ENCODE data around the gene MOB1A.
"Not testable (repeated sequence)": the region's sequence is repeated elsewhere in the genome, so short reads cannot be mapped to it uniquely, and the experiment has no call there.

The MOB1A gene

DNA sequence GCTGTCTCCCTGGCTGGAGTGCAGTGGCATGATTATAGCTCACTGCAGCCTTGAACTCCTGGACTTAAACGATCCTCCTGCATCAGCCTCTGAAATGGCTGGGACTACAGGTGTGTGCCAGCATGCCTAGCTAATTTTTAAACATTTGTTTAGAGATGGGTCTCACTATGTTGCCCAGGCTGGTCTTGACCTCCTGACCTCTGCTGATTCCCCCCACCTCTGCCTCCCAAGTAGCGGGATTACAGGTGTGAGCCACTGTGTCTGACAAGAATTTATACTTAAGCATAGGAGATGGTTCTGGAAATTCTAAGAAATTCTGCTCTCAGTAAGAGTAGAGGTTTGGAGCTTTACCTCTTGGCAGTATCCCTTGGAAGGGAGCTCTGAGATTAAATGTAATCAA is 38.0 kb upstream of the MOB1A start:
- Histone ChIP-seq H3K9ac (ENCODE audit: low read length) (no peak overlapping the region), H2AFZ (ENCODE audit: low read length) (no peak overlapping the region), H3K27me3 (ENCODE audit: insufficient read depth, low read length) (no peaks in the 10 kb centered on the region), H3K4me3 (ENCODE audit: low read depth, low read length, poor library complexity, severe bottlenecking) (no peak overlapping the region), H3F3A (ENCODE audit: insufficient read depth, low read length) (no peaks in the 10 kb centered on the region), H3K4me1 (ENCODE audit: insufficient read depth, low read length, severe bottlenecking) (no peaks in the 10 kb centered on the region), H3K27ac (ENCODE audit: low read depth, low read length, poor library complexity, severe bottlenecking) (no peak overlapping the region), H3K9me3 (ENCODE audit: low read length) (no peaks in the 10 kb centered on the region), H3K9me2 (ENCODE audit: low read depth, low read length) (no peaks in the 10 kb centered on the region), H4K20me1 (ENCODE audit: insufficient read depth, low read length) (no peaks in the 10 kb centered on the region), H3K36me3 (ENCODE audit: insufficient read depth, low read length) (peaks cover 84% of the 10 kb centered on the region), H3K79me2 (ENCODE audit: insufficient read depth, low read length) (no peaks in the 10 kb centered on the region), H3K4me2 (ENCODE audit: low read length) (no peak overlapping the region)
- TF ChIP-seq, protein P1, sequence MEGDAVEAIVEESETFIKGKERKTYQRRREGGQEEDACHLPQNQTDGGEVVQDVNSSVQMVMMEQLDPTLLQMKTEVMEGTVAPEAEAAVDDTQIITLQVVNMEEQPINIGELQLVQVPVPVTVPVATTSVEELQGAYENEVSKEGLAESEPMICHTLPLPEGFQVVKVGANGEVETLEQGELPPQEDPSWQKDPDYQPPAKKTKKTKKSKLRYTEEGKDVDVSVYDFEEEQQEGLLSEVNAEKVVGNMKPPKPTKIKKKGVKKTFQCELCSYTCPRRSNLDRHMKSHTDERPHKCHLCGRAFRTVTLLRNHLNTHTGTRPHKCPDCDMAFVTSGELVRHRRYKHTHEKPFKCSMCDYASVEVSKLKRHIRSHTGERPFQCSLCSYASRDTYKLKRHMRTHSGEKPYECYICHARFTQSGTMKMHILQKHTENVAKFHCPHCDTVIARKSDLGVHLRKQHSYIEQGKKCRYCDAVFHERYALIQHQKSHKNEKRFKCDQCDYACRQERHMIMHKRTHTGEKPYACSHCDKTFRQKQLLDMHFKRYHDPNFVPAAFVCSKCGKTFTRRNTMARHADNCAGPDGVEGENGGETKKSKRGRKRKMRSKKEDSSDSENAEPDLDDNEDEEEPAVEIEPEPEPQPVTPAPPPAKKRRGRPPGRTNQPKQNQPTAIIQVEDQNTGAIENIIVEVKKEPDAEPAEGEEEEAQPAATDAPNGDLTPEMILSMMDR (IDR thresholded peaks at IDR 0.05; ENCODE audit: low read length) = no peak
- TF ChIP-seq EZH2 (IDR thresholded peaks at IDR 0.05; ENCODE audit: borderline replicate concordance, low read length) = no peak

DNA sequence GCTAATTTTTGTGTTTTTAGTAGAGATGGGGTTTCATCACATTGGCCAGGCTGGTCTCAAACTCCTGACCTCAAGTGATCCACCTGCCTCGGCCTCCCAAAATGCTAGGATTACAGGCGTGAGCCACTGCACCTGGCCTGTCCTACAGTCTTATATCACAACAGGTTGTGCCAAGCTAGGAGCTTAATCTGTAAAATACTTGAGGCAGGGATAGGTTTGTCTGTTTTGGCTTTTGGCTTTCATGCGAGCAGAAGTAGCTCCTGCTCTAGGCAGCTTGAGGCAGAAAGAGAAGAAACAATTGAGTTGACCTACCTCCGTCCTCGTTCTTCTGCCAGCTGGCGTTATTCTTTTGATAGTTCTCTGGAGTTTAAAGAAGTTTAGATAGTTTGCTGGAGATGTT is 37.1 kb upstream of the MOB1A start:
- not testable (repeated sequence) for H3K4me2 ChIP-seq (ENCODE audit: low read length); H3K9ac ChIP-seq (ENCODE audit: low read length); H3K27me3 ChIP-seq (ENCODE audit: insufficient read depth, low read length); H3K4me1 ChIP-seq (ENCODE audit: insufficient read depth, low read length, severe bottlenecking); H3K27ac ChIP-seq (ENCODE audit: low read depth, low read length, poor library complexity, severe bottlenecking); H4K20me1 ChIP-seq (ENCODE audit: insufficient read depth, low read length); H3K9me2 ChIP-seq (ENCODE audit: low read depth, low read length); H3K9me3 ChIP-seq (ENCODE audit: low read length); H3F3A ChIP-seq (ENCODE audit: insufficient read depth, low read length); H3K79me2 ChIP-seq (ENCODE audit: insufficient read depth, low read length); H2AFZ ChIP-seq (ENCODE audit: low read length); H3K4me3 ChIP-seq (ENCODE audit: low read depth, low read length, poor library complexity, severe bottlenecking)
- peaks cover 92% of the 10 kb centered on the region for H3K36me3 ChIP-seq (ENCODE audit: insufficient read depth, low read length)

DNA sequence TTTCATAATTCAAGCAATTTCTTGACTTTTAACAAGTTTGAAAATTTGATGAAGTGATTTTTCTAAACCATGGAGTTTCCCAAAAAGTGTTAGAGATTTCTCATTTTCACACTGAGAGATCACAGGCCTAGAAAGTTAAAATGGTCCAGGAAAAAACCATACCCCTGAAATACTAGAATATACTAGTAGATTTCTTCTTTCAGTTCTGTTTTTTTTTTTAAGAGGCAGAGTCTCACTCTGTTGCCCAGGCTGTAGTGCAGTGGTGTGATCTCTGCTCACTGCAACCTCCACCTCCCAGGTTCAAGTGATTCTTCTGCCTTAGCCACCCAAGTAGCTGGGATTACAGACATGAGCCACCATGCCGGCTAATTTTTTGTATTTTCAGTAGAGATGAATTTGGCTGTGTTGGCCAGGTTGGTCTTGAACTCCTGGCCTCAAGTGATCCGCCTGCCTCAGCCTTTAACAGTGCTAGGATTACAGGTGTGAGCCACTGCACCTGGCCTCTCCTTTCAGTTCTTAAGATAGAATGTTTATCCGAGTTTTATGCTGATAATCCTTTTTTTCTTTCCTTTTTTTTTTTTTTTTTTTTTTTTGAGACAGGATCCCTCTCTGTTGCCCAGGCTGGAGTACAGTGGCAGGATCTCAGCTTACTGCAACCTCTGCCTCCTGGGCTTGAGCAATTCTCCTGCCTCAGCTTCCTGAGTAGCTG is 34.2 kb upstream of the MOB1A start:
- no peaks in the 10 kb centered on the region for H3K79me2 ChIP-seq (ENCODE audit: insufficient read depth, low read length)
- H3K9me2 ChIP-seq (ENCODE audit: low read depth, low read length) = no peaks in the 10 kb centered on the region
- H3K27me3 ChIP-seq (ENCODE audit: insufficient read depth, low read length) = no peaks in the 10 kb centered on the region
- H3K4me3 ChIP-seq (ENCODE audit: low read depth, low read length, poor library complexity, severe bottlenecking) = no peak overlapping the region
- H3K9me3 ChIP-seq (ENCODE audit: low read length) = no peaks in the 10 kb centered on the region
- H3F3A ChIP-seq (ENCODE audit: insufficient read depth, low read length) = no peaks in the 10 kb centered on the region
- H4K20me1 ChIP-seq (ENCODE audit: insufficient read depth, low read length) = no peaks in the 10 kb centered on the region
- peaks cover 98% of the 10 kb centered on the region for H3K36me3 ChIP-seq (ENCODE audit: insufficient read depth, low read length)
- no peaks in the 10 kb centered on the region for H3K4me1 ChIP-seq (ENCODE audit: insufficient read depth, low read length, severe bottlenecking)
- H3K9ac ChIP-seq (ENCODE audit: low read length) = no peak overlapping the region
- no peak overlapping the region for H2AFZ ChIP-seq (ENCODE audit: low read length)
- H3K27ac ChIP-seq (ENCODE audit: low read depth, low read length, poor library complexity, severe bottlenecking) = no peak overlapping the region
- H3K4me2 ChIP-seq (ENCODE audit: low read length) = no peak overlapping the region
- TF ChIP-seq, protein P1 (IDR thresholded peaks at IDR 0.05; ENCODE audit: low read length) = no peak
- TF ChIP-seq EZH2 (IDR thresholded peaks at IDR 0.05; ENCODE audit: borderline replicate concordance, low read length) = no peak

DNA sequence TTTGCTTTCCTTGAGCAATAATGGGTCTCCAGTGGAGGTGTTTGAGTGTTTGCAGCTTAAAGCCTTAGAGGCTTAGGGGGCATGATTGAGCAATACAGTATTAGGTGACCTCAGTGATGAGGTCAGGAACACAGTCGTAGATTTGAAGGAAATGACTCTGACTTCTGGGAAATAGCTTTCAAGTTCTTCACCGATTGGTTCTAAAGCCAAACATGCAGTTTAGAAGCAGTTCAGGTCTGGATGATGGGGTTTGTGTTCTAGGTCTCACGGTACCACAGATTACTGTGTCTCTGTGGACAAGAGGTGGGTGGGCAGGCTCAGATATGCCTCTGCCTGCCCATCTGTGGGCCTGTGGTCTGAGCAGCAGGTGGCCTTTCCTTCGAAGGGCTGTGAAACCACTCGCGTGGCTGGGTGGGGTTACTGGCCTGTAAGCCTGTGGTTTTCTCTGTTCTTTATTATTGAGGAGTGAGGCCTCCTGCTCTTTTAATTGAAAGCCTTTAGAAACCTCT is 27.6 kb upstream of the MOB1A start:
- Histone ChIP-seq H3K79me2 (ENCODE audit: insufficient read depth, low read length) (peaks cover 54% of the 10 kb centered on the region), H3K27me3 (ENCODE audit: insufficient read depth, low read length) (no peaks in the 10 kb centered on the region), H3F3A (ENCODE audit: insufficient read depth, low read length) (no peaks in the 10 kb centered on the region), H3K9ac (ENCODE audit: low read length) (no peak overlapping the region), H3K9me2 (ENCODE audit: low read depth, low read length) (no peaks in the 10 kb centered on the region), H3K4me2 (ENCODE audit: low read length) (no peak overlapping the region), H3K9me3 (ENCODE audit: low read length) (no peaks in the 10 kb centered on the region), H2AFZ (ENCODE audit: low read length) (no peak overlapping the region), H4K20me1 (ENCODE audit: insufficient read depth, low read length) (no peaks in the 10 kb centered on the region), H3K36me3 (ENCODE audit: insufficient read depth, low read length) (peaks cover 93% of the 10 kb centered on the region), H3K4me1 (ENCODE audit: insufficient read depth, low read length, severe bottlenecking) (peaks cover 22% of the 10 kb centered on the region), H3K4me3 (ENCODE audit: low read depth, low read length, poor library complexity, severe bottlenecking) (no peak overlapping the region), H3K27ac (ENCODE audit: low read depth, low read length, poor library complexity, severe bottlenecking) (no peak overlapping the region)
- TF ChIP-seq, protein P1 (IDR thresholded peaks at IDR 0.05; ENCODE audit: low read length) = no peak
- no peak for TF ChIP-seq EZH2 (IDR thresholded peaks at IDR 0.05; ENCODE audit: borderline replicate concordance, low read length)

Data from OCI-LY1 (cell line).